Measurements from ENCODE around the gene CEACAM19.

GRCh38 chr19:44661904-44662303 is 9.4 kb upstream of the CEACAM19 start:
- no peak for TF ChIP-seq CTCF (IDR thresholded peaks at IDR 0.05; ENCODE audit: insufficient read depth, low read length, poor library complexity, severe bottlenecking)
- TF ChIP-seq EZH2phosphoT487 (conservative IDR thresholded peaks at IDR 0.05; ENCODE audit: low read length), result no peak
